Sigmoid colon (tissue), 7 donors: ENCODE measurements around the gene SPEN. TPM values are rescaled to one million over a fixed set of nuclear protein-coding genes. Genes with fewer than 3 reads are reported as not detected.
"Not testable (repeated sequence)": the region's sequence is repeated elsewhere in the genome, so short reads cannot be mapped to it uniquely, and the experiment has no call there.

Source experiments
- DNase-seq: peaks from one replicate; pipeline ENCODE4 v3.0.0-alpha.2; 2019
- H3K27ac ChIP-seq, 4 donors: fragments of 200-600 bp; sonication (generic); one replicate each; pipeline ENCODE4 v1.5.1; 2016 to 2019; ENCODE audit warnings: mild to moderate bottlenecking in 1 of 4
- H3K27me3 ChIP-seq, 3 donors: fragments of 200-600 bp; sonication (generic); one replicate each; pipeline ENCODE4 v1.5.1; 2019; ENCODE audit warnings: mild to moderate bottlenecking in 1 of 3
- H3K36me3 ChIP-seq, 4 donors: fragments of 200-600 bp; sonication (generic); one replicate each; pipeline ENCODE4 v1.5.1; 2016 to 2019
- H3K4me1 ChIP-seq, 4 donors: fragments of 200-600 bp; sonication (generic); one replicate each; pipeline ENCODE4 v1.5.1; 2017 to 2019
- H3K4me3 ChIP-seq, 4 donors: fragments of 200-600 bp; sonication (generic); one replicate each; pipeline ENCODE4 v1.5.1; 2017 to 2019; ENCODE audit warnings: mild to moderate bottlenecking in 2 of 4, moderate library complexity in 1 of 4
- H3K9me3 ChIP-seq, 4 donors: fragments of 200-600 bp in 3 of 4; sonication (generic) in 3 of 4; one replicate each; pipeline versions ENCODE4 v1.5.1 to v1.6.1; 2013 to 2019
- CTCF ChIP-seq, 4 experiments: fragments of 450-650 bp in 3 of 4; fragments of 200-600 bp in 1 of 4; IDR thresholded peaks; one replicate each; pipeline ENCODE4 v1.5.1; 2016 to 2019; ENCODE audit warnings: antibody characterized with exemption in 4 of 4, mild to moderate bottlenecking in 3 of 4, moderate library complexity in 2 of 4
- EP300 ChIP-seq, 4 donors: sonication (generic); formaldehyde crosslinking; IDR thresholded peaks; one replicate each; pipeline ENCODE4 v1.6.1; 2017; ENCODE audit warnings: antibody characterized with exemption in 4 of 4
- POLR2A ChIP-seq, 2 donors: fragments of 450-650 bp; IDR thresholded peaks; one replicate each; pipeline ENCODE4 v1.6.1; 2016; ENCODE audit warnings: antibody characterized with exemption in 2 of 2, mild to moderate bottlenecking in 2 of 2, moderate library complexity in 2 of 2
- POLR2AphosphoS5 ChIP-seq, 4 donors: sonication (generic); formaldehyde crosslinking; IDR thresholded peaks; one replicate each; pipeline ENCODE4 v1.6.1; 2017; ENCODE audit warnings: antibody characterized with exemption in 4 of 4
- WGBS, 2 donors: extraction: QIAGEN DNeasy Blood & Tissue Kit; methylation state at CpG; one replicate each; pipeline ENCODE4 v1.1.7; 2013; 5-methylcytosine and 5-hydroxymethylcytosine counted together
- intact Hi-C: fragments of 100-400 bp; cut with DNase I; formaldehyde crosslinking; loops from one replicate; pipeline ENCODE4 v1.15.1; 2023
- polyA plus RNA-seq, 3 donors: library from polyadenylated mRNA; stranded (reverse); fragments of 200-250 nt; gene quantifications; one replicate each; pipeline ENCODE4 v1.2.3, GENCODE V29; 2013
- total RNA-seq, 4 donors: library from RNA; depleted of rRNA; stranded (reverse); fragments of >200 nt; gene quantifications; one replicate each; pipeline ENCODE4 v1.1.0, GENCODE V29; 2016
- donor health status: healthy with polysubstance abuse.
- donor health status: Bipolar disorder and iron deficiency.
- donor health status: healthy.

SPEN gene
- total and polyA plus RNA-seq, 7 donors = 7.4 to 38.5 (median 20.7) TPM

GRCh38 chr1:15833842-15834405 is 13.6 kb upstream of the SPEN start:
- peak overlapping the region; percentile 99 to 100 (median 99) for H3K27ac ChIP-seq
- no peaks in the 10 kb centered on the region for H3K27me3 ChIP-seq
- 1% methylated on average over 10 of the region's 10 CpGs for WGBS, 2 donors
- no peaks in the 10 kb centered on the region for H3K9me3 ChIP-seq
- no peak for DNase-seq
- H3K4me3 ChIP-seq = peak overlapping the region; percentile 50 to 98 (median 74)
- no peaks in the 10 kb centered on the region for H3K36me3 ChIP-seq
- intact Hi-C loops = no loop called here
- TF ChIP-seq POLR2AphosphoS5 (IDR thresholded peaks at IDR 0.05) = no peak
- no peak for TF ChIP-seq POLR2A (IDR thresholded peaks at IDR 0.05)
- peak in 1 of 4 donors; percentile 14 for TF ChIP-seq EP300 (IDR thresholded peaks at IDR 0.05)
- no peak for TF ChIP-seq CTCF (IDR thresholded peaks at IDR 0.05)
- peaks cover 0 to 28% (median 23%) of the 10 kb centered on the region in 4 donors for H3K4me1 ChIP-seq

- Histone ChIP-seq H3K36me3 (no peaks in the 10 kb centered on the region), H3K9me3 (no peaks in the 10 kb centered on the region), H3K4me3 (peak overlapping the region; percentile 50 to 98 (median 74)), H3K27me3 (no peaks in the 10 kb centered on the region), H3K4me1 (peaks cover 0 to 28% (median 23%) of the 10 kb centered on the region in 4 donors), H3K27ac (peak overlapping the region; percentile 99 to 100 (median 99))
- intact Hi-C loops = loop anchor here (1.0 kb wide), 1 partner anchor 13 kb away; the partner anchor contains the start of gene SPEN
- DNase-seq = peak; percentile 93
- TF ChIP-seq CTCF (IDR thresholded peaks at IDR 0.05) (no peak), POLR2A (IDR thresholded peaks at IDR 0.05) (peak; percentile 72 to 76), POLR2AphosphoS5 (IDR thresholded peaks at IDR 0.05) (peak; percentile 60 to 91 (median 81)), EP300 (IDR thresholded peaks at IDR 0.05) (peak in 1 of 4 donors; percentile 33)
- 0% methylated on average over 77 of the region's 77 CpGs for WGBS, 2 donors
Observed at GRCh38 chr1:15834406-15835204, 12.9 kb upstream of the SPEN start.

- Histone ChIP-seq H3K4me1 (peaks cover 0 to 26% (median 22%) of the 10 kb centered on the region in 4 donors), H3K27ac (peak overlapping the region; percentile 99 to 100 (median 99)), H3K9me3 (no peaks in the 10 kb centered on the region), H3K36me3 (no peaks in the 10 kb centered on the region), H3K4me3 (peak overlapping the region; percentile 50 to 98 (median 74)), H3K27me3 (no peaks in the 10 kb centered on the region)
- no peak for DNase-seq
- intact Hi-C loops = loop anchor here (1.0 kb wide), 1 partner anchor 12 kb away; the partner anchor contains the start of gene SPEN
- TF ChIP-seq POLR2A (IDR thresholded peaks at IDR 0.05) = no peak
- TF ChIP-seq CTCF (IDR thresholded peaks at IDR 0.05) = no peak
- peak in 1 of 4 donors; percentile 15 for TF ChIP-seq EP300 (IDR thresholded peaks at IDR 0.05)
- WGBS, 2 donors = 0% methylated on average over 37 of the region's 37 CpGs
Observed at GRCh38 chr1:15835205-15835740, 12.2 kb upstream of the SPEN start.

GRCh38 chr1:15835741-15836510 is 11.6 kb upstream of the SPEN start:
- peak; percentile 100 for DNase-seq
- H3K9me3 ChIP-seq = no peaks in the 10 kb centered on the region
- H3K27me3 ChIP-seq = no peaks in the 10 kb centered on the region
- 1 to 2% methylated on average over 66 of the region's 66 CpGs for WGBS, 2 donors
- peak overlapping the region; percentile 99 to 100 (median 99) for H3K27ac ChIP-seq
- H3K4me1 ChIP-seq = peaks cover 0 to 26% (median 20%) of the 10 kb centered on the region in 4 donors
- intact Hi-C loops = loop anchor here (1.0 kb wide), 1 partner anchor 11 kb away; the partner anchor contains the start of gene SPEN
- TF ChIP-seq EP300 (IDR thresholded peaks at IDR 0.05) = peak in 1 of 4 donors; percentile 94
- no peak for TF ChIP-seq CTCF (IDR thresholded peaks at IDR 0.05)
- peak; percentile 92 to 93 for TF ChIP-seq POLR2A (IDR thresholded peaks at IDR 0.05)
- peak; percentile 97 to 99 (median 98) for TF ChIP-seq POLR2AphosphoS5 (IDR thresholded peaks at IDR 0.05)
- peak overlapping the region; percentile 50 to 98 (median 74) for H3K4me3 ChIP-seq
- H3K36me3 ChIP-seq = no peaks in the 10 kb centered on the region

GRCh38 chr1:15836511-15836771 is 11.1 kb upstream of the SPEN start:
- Histone ChIP-seq H3K4me1 (peaks cover 0 to 26% (median 20%) of the 10 kb centered on the region in 4 donors), H3K27ac (peak overlapping the region; percentile 99 to 100 (median 99)), H3K4me3 (peak overlapping the region; percentile 43 to 98 (median 74))
- H3K9me3 ChIP-seq, intact Hi-C loops, H3K36me3 ChIP-seq, H3K27me3 ChIP-seq: not testable (repeated sequence)
- peak; percentile 69 for DNase-seq
- WGBS, 2 donors = 29 to 64% methylated on average over 14 of the region's 14 CpGs
